HG02973 (cell line): ENCODE data around the gene MMAB.

Experiments
- ATAC-seq: cut with Tn5 transposase; IDR thresholded peaks from one replicate; pipeline ENCODE4 v1.9.1; 2021; ENCODE audit warnings: moderate library complexity; ENCODE audit not compliant: unreplicated experiment

Gene MMAB

GRCh38 chr12:109586385-109587296 is 13.3 kb upstream of the MMAB start:
- no peak for ATAC-seq

DNA sequence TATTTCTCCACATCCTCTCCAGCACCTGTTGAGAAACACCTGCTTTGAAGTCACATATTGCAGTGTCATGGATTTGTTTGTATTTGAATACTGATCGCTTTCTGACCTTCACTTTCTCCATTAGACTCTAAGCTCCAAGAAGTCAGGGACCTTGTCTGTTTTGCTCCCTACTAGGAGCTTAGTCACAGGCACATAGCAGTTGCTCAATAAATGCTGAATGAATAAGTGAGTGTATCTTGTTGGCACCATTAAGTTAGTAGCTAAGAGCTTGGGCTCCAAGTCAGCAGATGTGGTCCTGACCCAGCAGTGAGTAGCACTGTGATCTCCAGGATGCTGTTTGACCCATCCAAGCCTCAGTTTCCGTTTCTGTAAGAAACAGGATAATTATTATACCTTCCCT is 10.4 kb upstream of the MMAB start:
- no peak for ATAC-seq

DNA sequence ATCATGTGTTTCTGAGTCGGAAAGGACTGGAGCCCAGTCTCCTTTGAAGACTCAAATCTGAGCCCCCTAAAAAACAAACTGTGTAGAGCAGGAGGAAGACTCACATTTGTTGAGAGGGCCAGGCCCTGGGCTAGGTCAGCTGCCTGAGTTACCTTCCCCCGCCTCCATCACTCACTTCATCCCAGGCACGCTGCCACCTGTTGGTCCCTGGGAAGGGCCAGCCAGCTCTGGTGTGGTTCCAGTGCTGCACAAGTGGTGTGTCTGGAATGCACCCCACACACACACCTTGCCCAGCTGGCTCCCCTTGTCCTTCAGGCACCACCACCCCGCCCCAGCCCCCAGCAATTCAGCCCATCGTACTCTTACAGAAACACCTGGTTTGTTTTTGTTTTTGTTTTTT is 9.3 kb upstream of the MMAB start:
- no peak for ATAC-seq

GRCh38 chr12:109581856-109582255 is 8.6 kb upstream of the MMAB start:
- no peak for ATAC-seq

- ATAC-seq, result no peak
Measured at GRCh38 chr12:109581334-109581691, 8.0 kb upstream of the MMAB start.

DNA sequence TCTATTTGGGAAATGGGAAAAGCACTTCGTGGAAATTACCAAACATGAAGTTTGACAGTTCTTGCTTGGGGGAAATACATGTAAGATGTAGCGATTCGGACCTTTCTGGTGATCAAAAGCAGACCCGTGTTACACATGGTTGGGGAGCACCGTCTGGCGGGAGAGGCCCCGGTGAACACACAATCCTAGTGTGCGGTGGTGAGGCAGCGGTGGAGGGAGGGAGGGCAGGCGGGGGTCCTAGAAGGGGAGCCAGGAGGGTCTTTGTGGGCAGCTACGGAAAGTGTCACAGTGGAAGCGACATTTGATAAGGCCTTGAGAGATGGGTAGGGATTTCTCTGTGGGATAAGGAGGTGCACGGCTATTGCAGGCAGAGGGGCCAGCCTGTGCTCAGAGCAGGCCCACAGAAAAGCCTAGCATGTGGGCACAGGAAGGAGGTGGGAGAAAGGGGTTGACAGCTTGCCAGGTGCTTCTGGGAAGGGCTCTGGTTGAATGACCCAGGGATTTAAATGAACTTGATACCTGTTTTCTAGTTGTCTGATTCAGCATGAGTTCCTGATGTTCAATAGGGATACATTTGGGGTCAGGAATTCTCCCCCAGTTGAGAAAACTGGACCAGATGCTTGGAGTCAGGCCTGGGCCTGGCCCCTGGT is 7.5 kb upstream of the MMAB start:
- ATAC-seq, result no peak

GRCh38 chr12:109580272-109580671 is 7.0 kb upstream of the MMAB start:
- no peak for ATAC-seq

DNA sequence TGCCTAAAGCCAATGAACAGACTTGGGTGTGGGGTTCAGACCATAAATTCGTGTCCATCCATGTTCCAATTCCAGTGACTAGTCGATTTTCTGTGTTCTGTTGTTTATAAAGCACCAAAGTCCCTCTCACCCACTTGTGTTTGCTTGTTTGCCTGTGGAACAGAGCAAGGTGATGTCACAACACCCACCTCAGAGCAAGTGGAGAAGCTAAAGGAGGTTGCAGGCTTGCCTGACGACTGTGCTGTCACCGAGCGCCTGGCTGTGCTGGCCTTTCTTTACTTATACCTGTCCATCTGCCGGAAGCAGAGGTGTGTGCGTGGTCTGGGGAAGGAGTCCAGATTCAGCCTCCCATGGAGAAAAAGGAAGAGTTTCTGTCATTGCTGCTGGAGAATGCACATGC is 6.3 kb upstream of the MMAB start:
- ATAC-seq, result no peak

- no peak for ATAC-seq
Measured at GRCh38 chr12:109578330-109578927, 5.1 kb upstream of the MMAB start.

DNA sequence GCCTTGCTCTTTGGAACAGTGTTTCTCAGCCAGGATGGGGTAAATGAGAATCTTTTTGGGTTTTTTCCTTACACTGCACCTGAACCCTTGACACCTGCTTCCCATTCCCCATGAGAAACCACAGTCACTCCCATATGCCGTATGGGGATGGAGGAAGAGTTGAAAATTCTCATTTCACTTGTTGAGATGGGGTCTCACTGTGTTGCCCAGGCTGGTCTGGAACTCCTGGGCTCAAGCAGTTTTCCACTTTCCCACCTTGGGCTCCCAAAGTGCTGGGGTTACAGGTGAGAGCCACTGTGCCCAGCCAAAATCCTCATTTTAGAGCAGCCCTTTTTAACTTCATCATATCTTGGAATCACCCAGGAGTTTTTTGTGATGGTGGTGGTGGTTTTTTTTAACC is 4.0 kb upstream of the MMAB start:
- ATAC-seq, result no peak

- ATAC-seq, result no peak
Measured at GRCh38 chr12:109575683-109576082, 2.4 kb upstream of the MMAB start.

DNA sequence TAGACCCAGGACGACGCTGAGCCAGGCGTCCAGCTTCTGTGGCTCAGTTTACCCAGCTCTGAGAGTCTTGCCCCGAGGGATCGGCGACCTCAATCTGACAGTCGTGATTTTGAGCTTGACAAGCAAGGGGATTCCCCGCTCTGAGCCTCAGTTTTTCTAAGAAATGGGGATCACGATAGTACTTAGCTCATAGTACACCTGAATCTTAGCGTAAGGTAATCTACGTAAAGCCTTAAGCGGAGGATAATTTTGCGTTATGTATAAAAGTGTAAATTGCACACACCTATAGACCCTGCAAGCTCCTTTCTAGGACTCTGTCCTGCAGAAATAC is 575 bp upstream of the MMAB start:
- no peak for ATAC-seq

DNA sequence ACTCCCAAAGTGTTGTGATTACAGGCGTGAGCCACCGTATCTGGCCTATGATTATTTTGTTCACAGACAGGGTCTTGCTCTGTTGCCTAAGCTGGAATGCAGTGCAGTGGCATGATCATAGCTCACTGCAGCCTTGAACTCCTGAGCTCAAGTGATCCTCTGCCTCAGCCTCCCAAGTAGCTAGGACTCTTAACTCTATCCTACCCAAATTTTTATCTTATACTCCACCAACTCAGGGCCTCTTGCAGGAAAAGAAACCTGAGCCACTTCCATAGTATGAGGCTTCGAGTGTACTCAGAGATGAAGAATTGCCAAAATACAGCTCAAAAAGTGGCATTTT is 828 bp downstream of the MMAB start:
- ATAC-seq, result no peak

- no peak for ATAC-seq
Measured at GRCh38 chr12:109571773-109572505, 1.4 kb downstream of the MMAB start.

- no peak for ATAC-seq
Measured at GRCh38 chr12:109568486-109568885, 4.8 kb downstream of the MMAB start.

GRCh38 chr12:109567967-109568366 is 5.3 kb downstream of the MMAB start:
- no peak for ATAC-seq

DNA sequence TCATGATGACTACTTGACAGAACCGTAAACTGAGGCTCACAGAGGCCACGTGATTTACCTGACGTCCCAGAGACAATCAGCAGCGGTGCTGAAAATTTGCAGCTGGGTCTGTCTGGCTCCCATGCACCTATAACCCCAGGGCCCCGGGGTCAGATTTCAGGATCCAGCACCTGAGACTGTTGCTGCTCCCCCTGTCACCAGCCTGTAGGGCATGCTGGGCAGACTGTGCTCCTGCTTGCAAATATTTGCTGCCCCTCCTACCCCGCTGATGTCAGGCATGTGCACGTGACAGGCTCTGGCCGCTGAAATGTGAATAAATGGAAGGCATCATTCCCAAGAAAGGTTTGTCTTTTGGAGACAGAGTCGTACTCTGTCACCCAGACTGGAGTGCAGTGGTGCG is 6.0 kb downstream of the MMAB start:
- no peak for ATAC-seq

GRCh38 chr12:109566424-109566823 is 6.9 kb downstream of the MMAB start:
- no peak for ATAC-seq

- no peak for ATAC-seq
Measured at GRCh38 chr12:109563291-109564284, 9.7 kb downstream of the MMAB start.

DNA sequence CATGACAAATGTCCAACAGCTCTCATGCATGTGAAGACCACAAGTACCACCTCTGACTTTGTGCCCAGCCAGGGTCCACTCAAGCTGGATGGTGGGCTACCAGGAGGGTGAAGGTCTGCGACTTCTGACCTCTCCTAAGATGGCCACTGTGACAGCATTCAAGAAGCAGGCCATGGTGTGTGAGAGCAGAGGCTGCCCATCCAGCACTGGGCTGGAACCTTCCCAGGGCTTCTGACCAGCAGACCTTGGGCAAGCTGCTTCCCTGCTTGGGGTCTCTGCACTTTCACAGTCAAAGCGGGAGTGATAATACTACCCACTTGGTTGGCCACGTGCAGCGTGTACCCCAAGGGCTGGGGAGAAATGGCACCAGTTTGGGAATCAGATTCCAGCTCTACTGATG is 10.4 kb downstream of the MMAB start:
- no peak for ATAC-seq

DNA sequence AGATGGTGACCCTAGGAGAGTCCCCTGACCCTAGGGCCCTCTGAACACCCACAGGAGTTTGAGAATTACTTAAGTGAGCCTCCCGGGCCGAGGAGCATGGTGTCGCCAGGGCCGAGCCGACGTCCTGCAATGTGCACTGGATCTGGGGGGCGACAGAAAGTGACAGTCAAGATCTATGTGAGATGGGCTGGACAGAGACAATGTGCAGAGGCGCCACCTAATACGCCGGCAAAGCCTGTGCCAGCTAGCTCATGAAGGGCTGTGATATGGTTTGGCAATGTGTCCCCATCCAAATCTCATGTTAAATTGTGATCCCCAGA is 11.6 kb downstream of the MMAB start:
- no peak for ATAC-seq
